IPS DF 6.9 (cell line): ENCODE results near the gene MCC.

Experiments used
- DNase-seq: peaks from one replicate; pipeline ENCODE4 v3.0.0-alpha.2; 2013; ENCODE audit warnings: low read depth, low spot score
- H3K27ac ChIP-seq: one replicate; pipeline ENCODE4 v1.5.1; 2013; ENCODE audit warnings: low read length, control low read depth
- H3K27me3 ChIP-seq: 2 replicates; pipeline ENCODE4 v1.6.1; 2013; ENCODE audit warnings: mild to moderate bottlenecking, low read length; ENCODE audit not compliant: control insufficient read depth, insufficient read depth
- H3K36me3 ChIP-seq: 2 replicates; pipeline ENCODE4 v1.6.1; 2013; ENCODE audit warnings: low read length; ENCODE audit not compliant: control insufficient read depth, insufficient read depth
- H3K4me1 ChIP-seq: 2 replicates; pipeline ENCODE4 v1.6.1; 2013; ENCODE audit warnings: low read length; ENCODE audit not compliant: control insufficient read depth, insufficient read depth
- H3K4me3 ChIP-seq: 2 replicates; pipeline ENCODE4 v1.5.1; 2013; ENCODE audit warnings: mild to moderate bottlenecking, low read length
- H3K9me3 ChIP-seq: 2 replicates; pipeline ENCODE4 v1.6.1; 2013; ENCODE audit warnings: low read length, inconsistent platforms; ENCODE audit not compliant: control insufficient read depth, insufficient read depth
- WGBS: extraction: QIAGEN DNeasy Blood & Tissue Kit; methylation state at CpG from one replicate; pipeline ENCODE4 v1.1.7; 2013; ENCODE audit warnings: mixed read lengths, missing lambda C conversion rate; ENCODE audit not compliant: insufficient read length, insufficient coverage; 5-methylcytosine and 5-hydroxymethylcytosine counted together

The MCC gene

GRCh38 chr5:113242481-113243348 is 245.5 kb downstream of the MCC start:
- Histone ChIP-seq H3K27me3 (no peaks in the 10 kb centered on the region; the same call in 1 of the 2 replicates), H3K27ac (no peak overlapping the region), H3K36me3 (no peaks in the 10 kb centered on the region), H3K4me1 (peaks cover 5% of the 10 kb centered on the region; the same call in 1 of the 2 replicates), H3K4me3 (no peak overlapping the region), H3K9me3 (no peaks in the 10 kb centered on the region)
- DNase-seq, result no peak
- no CpG with 5 or more reads among the region's 8 CpGs for WGBS

DNA sequence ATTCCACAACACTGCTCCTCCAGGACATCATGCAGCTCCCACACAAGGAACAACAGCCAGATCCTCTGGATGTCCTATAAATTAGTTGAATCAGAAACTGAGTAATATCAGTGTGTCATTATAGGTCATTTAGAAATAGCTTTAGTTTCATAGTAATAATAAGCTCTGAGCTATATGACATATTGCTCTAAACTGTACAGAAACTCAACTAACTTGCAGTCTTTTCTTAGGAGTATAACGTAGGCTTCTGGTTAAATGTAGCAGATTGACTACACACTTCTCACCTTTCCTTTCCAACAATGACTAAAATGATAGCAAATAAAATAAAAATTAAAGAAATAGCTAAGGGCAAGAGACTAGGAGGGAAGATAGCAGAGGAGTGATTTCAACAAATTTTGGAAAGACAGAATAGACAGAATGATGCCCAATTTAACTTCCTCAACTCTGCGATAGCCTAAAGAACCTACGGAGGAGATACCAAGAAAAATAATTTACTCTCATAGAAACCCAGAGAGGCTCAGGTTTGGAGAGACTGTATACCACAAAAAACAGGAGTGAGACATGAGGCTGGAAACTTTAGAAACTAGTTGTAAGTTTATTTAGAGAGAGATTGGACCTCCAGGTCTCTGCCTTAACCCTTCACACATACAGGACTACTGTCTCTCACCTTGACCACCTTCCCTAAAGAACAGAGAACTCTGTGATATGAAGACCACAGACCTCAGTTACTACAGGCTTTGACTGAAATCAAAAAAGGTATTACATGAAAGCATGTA is 247.1 kb downstream of the MCC start:
- Histone ChIP-seq H3K27me3 (no peaks in the 10 kb centered on the region; the same call in 1 of the 2 replicates), H3K4me3 (no peak overlapping the region), H3K4me1 (peaks cover 2% of the 10 kb centered on the region; the same call in 1 of the 2 replicates), H3K27ac (no peak overlapping the region), H3K36me3 (no peaks in the 10 kb centered on the region), H3K9me3 (no peaks in the 10 kb centered on the region)
- no peak for DNase-seq
- WGBS, result no CpG with 5 or more reads among the region's 3 CpGs

DNA sequence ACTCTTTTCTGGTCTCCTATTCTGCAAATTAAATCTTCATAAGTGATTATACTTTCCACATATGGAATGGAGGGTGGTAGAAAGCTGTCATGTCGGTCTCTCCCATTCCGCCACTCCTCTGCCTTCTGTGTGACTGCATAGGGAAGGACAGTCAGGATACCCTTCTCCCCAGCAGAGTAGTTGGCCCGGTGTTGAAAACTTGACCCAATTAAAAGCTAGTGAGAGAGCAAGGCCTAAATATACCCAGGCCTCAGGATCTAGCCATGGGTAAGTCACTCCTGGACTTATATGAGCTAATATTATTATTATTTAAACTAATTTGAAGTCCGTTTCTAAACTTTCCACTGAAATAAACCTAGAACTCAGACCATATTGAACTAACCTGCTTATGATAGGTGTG is 248.2 kb downstream of the MCC start:
- DNase-seq, result no peak
- H3K27me3 ChIP-seq, result no peaks in the 10 kb centered on the region
- H3K4me1 ChIP-seq, result peaks cover 7% of the 10 kb centered on the region
- no CpG with 5 or more reads among the region's 4 CpGs for WGBS
- H3K4me3 ChIP-seq, result no peak overlapping the region
- no peaks in the 10 kb centered on the region for H3K36me3 ChIP-seq
- no peaks in the 10 kb centered on the region for H3K9me3 ChIP-seq
- no peak overlapping the region for H3K27ac ChIP-seq

GRCh38 chr5:113237893-113238292 is 250.4 kb downstream of the MCC start:
- Histone ChIP-seq H3K27ac (no peak overlapping the region), H3K4me1 (peaks cover 7% of the 10 kb centered on the region), H3K27me3 (no peaks in the 10 kb centered on the region), H3K9me3 (no peaks in the 10 kb centered on the region), H3K4me3 (no peak overlapping the region), H3K36me3 (no peaks in the 10 kb centered on the region)
- no peak for DNase-seq

DNA sequence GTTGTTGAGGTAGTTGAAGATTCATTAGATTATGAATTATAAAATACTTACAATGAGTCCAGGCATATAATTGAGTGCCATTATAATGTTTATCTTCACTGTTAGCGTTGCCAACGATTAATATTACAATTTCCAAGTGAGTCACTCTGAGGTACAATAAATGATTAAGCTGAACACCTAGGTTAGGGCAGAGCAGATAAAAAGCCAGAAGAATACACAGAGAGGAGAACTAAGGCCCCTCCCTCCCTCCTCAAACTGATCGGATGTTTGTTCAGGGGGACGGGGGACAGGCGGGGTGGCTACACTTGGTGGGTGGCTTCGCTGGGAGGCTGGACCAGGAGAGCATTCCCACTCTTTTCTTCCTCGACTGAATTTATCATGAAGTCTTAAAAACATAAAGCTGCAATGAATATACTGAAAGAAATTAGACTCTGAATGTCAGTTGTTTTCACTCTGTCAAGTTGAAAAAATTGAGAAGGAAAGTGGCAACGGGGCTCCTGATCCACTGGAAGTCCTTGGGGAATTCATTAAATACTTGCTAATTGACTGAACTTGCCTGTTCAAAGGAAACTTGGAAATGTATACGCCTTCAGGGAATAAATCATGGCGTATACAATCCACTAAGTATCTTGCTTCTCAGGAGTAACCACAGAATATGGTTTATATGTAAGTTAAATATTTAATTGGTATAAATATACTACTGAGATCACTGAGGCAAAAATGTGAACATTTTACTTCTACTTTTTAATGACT is 251.5 kb downstream of the MCC start:
- Histone ChIP-seq H3K36me3 (no peaks in the 10 kb centered on the region), H3K9me3 (no peaks in the 10 kb centered on the region), H3K4me3 (no peak overlapping the region), H3K27me3 (no peaks in the 10 kb centered on the region), H3K4me1 (peaks cover 5% of the 10 kb centered on the region), H3K27ac (no peak overlapping the region)
- WGBS, result no CpG with 5 or more reads among the region's 10 CpGs
- no peak for DNase-seq

GRCh38 chr5:113235884-113236283 is 252.4 kb downstream of the MCC start:
- Histone ChIP-seq H3K4me3 (no peak overlapping the region), H3K4me1 (peaks cover 5% of the 10 kb centered on the region), H3K27me3 (no peaks in the 10 kb centered on the region), H3K36me3 (no peaks in the 10 kb centered on the region), H3K27ac (no peak overlapping the region), H3K9me3 (no peaks in the 10 kb centered on the region)
- WGBS, result no CpG with 5 or more reads among the region's 4 CpGs
- DNase-seq, result no peak

- H3K4me1 ChIP-seq, result peaks cover 5% of the 10 kb centered on the region
- no CpG with 5 or more reads among the region's 1 CpG for WGBS
- no peaks in the 10 kb centered on the region for H3K27me3 ChIP-seq
- no peaks in the 10 kb centered on the region for H3K9me3 ChIP-seq
- H3K36me3 ChIP-seq, result no peaks in the 10 kb centered on the region
- H3K4me3 ChIP-seq, result no peak overlapping the region
- no peak for DNase-seq
- H3K27ac ChIP-seq, result no peak overlapping the region
These were observed 253.7 kb downstream of the MCC start for GRCh38 chr5:113234546-113234945.

DNA sequence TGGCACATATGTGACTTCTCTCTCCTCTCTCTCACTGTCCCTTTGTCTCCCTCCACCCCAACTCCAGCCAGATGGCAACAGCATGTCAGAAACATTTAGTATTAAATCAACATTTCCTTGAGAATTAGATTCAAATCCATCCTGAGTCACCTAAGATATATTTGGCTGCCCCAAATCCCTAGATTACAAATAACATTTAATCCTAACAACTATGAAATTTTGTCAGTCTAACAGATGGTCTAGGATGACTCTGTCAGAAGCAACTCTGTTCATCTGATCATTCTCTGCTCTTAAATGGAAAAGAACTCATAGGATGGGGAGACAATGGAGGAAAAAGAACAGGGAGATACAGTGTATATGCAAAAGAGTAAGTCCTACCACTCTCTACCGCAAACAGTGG is 254.6 kb downstream of the MCC start:
- H3K4me3 ChIP-seq, result no peak overlapping the region
- no peaks in the 10 kb centered on the region for H3K9me3 ChIP-seq
- no peak overlapping the region for H3K27ac ChIP-seq
- no peaks in the 10 kb centered on the region for H3K27me3 ChIP-seq
- no CpG with 5 or more reads among the region's 1 CpG for WGBS
- no peak for DNase-seq
- no peaks in the 10 kb centered on the region for H3K36me3 ChIP-seq
- peaks cover 5% of the 10 kb centered on the region for H3K4me1 ChIP-seq

DNA sequence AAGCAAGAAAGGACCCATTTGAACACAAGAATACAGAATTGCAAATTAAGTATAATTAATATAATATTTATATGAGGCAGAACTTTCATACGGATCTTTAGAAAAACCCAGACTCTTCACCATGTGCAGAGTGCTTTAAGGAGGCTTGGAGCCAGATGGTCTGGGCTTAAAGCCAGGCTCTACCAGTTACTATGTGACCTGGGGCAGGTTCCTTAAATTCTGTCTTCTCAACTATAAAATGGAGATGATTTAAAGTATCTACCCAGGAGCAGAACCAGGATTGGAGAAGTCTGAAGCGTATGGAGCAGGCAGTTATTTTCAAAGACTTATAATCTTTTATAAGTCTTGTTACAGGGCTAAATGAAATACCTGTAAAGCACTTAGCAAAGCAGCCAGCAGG is 255.6 kb downstream of the MCC start:
- Histone ChIP-seq H3K36me3 (no peaks in the 10 kb centered on the region), H3K9me3 (no peaks in the 10 kb centered on the region), H3K27ac (no peak overlapping the region), H3K27me3 (no peaks in the 10 kb centered on the region), H3K4me3 (no peak overlapping the region), H3K4me1 (peaks cover 5% of the 10 kb centered on the region)
- DNase-seq, result no peak
- WGBS, result no CpG with 5 or more reads among the region's 2 CpGs

GRCh38 chr5:113232221-113232620 is 256.0 kb downstream of the MCC start:
- Histone ChIP-seq H3K4me3 (no peak overlapping the region), H3K27me3 (no peaks in the 10 kb centered on the region), H3K27ac (no peak overlapping the region), H3K36me3 (no peaks in the 10 kb centered on the region), H3K4me1 (peaks cover 5% of the 10 kb centered on the region), H3K9me3 (no peaks in the 10 kb centered on the region)
- no peak for DNase-seq
- no CpG with 5 or more reads among the region's 2 CpGs for WGBS
